CD4-positive, alpha-beta T cell treated with Interleukin-17A for 1 hour (primary cell): ENCODE measurements around the gene LYVE1.
"Not testable (repeated sequence)": the region's sequence is repeated elsewhere in the genome, so short reads cannot be mapped to it uniquely, and the experiment has no call there.

ENCODE experiments used
- DNase-seq: peaks from one replicate; pipeline ENCODE4 v3.0.0-alpha.2; 2020

Gene LYVE1, protein sequence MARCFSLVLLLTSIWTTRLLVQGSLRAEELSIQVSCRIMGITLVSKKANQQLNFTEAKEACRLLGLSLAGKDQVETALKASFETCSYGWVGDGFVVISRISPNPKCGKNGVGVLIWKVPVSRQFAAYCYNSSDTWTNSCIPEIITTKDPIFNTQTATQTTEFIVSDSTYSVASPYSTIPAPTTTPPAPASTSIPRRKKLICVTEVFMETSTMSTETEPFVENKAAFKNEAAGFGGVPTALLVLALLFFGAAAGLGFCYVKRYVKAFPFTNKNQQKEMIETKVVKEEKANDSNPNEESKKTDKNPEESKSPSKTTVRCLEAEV

GRCh38 chr11:10568486-10568941 is at the start of gene LYVE1:
LYVE1 (minus strand) TSS chr11:10568665; CDS start chr11:10568532, 133 bp downstream.
- DNase-seq, result no peak

DNA sequence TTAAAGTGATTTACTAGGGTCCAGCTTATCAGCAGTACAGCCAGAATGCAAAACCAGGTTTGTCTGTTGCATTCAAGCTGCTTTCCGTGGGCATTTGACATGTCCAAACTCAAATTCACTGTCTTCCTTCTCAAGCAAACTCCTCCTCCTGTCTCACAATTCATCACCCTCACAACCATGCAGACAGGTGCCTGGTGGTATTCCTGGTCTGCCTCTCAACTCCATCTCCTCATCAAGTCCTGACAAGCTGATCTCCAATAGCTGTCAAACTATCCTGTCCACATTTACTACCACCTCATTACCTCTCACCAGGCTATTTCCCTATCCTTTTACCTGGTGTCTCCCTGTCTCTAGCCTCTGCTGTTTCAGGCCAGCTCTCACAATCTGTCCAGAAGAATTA is 49.1 kb upstream of the LYVE1 start:
- no peak for DNase-seq

DNA sequence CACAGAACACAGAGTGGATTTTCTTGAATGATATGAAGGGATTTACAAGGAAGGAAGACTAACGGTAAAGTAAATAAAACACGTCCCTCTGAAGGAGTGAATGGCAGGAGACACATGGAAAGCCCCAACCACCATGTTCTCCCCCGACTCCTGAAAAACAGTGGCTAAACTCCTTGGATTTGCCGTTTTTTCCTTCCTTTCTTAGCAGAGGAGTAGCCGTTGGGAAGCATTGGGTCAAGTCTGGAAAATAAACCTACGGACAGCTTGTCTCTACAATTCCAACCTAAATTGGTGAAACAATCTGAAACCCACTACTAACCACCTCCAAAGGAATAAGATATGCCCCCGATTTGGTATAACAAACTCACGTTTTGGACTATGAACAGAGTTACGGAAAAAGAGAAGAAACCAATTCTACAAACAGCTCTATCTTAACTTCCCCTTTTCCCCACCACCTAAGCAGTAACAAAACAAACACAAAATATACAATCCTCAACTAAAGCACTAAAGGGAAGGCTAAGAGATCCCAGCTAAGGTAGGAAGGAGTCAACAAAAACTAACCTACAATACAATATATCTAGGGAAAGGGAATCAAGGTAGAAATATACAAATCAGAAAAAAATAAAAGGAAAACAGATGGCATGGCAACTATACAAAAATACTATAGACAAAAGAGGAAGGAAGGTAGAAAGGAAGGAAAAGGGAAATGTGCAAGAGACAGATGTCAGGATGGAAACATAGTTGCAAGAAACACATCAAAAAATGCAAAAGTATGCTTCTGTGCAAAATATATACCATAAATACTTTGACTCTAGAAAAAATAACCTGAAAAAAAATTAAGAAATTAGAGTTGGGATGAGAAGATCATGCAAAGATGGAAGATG is 43.8 kb upstream of the LYVE1 start:
- no peak for DNase-seq

DNA sequence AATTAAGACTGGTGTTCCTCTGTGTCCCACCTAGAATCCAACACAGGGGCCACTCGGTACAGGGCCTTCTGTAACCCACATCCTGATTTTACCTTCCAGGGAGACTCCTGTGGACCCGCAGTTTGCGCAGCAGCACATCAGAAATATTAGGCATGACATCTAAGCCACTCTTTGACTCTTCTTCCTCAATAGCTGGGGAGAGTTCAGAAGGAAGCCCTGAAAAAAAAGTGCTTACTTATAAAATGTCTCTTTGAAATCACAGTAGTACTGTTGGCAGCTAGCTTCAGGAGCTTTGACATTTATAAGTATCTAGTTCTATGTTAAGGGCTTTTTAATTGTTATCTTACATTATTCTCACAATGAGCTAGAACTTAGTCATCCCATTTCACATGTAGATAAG is 41.2 kb upstream of the LYVE1 start:
- no peak for DNase-seq

DNA sequence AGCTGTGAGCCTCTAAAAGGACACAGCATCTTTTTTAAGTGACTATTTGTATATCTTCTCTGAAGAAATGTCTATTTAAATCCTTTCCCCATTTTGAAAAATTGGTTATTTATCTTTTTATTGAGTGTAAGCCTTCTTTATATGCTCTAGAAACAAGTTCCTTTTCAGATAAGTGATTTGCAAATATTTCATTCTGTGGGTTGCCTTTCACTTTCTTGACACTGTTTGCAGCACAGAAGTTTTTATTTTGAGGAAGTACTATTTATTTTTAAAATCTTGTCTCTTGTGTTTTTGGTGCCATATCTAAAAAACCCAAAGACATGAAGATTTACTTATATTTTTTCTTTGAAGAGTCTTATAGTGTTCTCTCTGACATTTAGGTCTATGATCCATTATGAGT is 40.1 kb upstream of the LYVE1 start:
- no peak for DNase-seq

DNA sequence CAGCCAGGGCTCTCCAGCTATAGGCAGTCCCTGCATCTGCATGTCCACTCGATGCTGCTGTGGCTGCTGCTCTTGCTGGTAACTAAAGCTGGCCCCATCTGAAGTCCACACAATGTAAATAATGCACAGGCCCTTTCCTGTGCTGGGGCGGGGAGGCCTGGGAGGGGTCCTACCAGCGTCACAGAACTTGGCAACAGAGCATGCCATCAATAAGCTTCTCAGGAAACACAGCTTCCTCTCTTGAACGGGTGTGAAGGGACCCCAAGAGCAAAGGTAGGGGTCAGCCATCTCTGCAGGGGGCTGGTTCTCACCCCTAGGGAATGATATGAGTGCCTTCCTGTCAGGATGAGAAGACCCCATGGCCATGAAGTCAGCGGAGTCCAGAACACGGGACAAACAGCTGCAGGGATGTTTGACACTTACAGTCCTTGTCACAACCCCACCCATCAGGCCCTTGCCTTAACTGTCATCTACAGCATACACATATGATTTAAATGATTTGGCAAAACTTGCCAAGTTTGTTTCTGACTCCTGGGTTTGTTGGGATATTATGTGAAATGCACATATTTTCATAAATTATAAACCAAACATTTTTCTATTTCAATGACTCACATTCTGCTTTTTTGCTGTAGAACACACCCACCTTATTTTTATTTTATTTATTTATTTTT is 39.1 kb upstream of the LYVE1 start:
- DNase-seq, result no peak

- DNase-seq, result no peak
Observed at GRCh38 chr11:10606536-10607208, 38.2 kb upstream of the LYVE1 start.

GRCh38 chr11:10605941-10606381 is 37.5 kb upstream of the LYVE1 start:
- no peak for DNase-seq

DNA sequence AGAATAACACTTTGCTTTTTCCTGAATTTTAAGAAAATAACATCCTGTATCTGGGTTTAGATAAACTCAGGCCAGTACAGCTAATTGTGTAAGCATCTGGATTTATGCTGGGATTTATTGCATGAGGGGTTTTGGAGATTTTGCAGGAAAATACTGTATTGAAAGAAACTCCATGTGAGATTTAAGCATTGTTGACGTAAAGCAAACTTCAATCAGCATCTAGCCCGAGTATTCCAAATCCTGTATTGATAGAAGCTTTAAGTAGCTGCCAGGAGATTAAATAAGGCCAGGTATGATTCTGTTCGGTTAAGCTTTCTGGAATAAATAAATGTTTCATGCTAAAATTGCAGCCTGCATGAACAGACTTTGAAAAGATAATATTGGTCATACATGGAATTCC is 36.3 kb upstream of the LYVE1 start:
- no peak for DNase-seq

DNA sequence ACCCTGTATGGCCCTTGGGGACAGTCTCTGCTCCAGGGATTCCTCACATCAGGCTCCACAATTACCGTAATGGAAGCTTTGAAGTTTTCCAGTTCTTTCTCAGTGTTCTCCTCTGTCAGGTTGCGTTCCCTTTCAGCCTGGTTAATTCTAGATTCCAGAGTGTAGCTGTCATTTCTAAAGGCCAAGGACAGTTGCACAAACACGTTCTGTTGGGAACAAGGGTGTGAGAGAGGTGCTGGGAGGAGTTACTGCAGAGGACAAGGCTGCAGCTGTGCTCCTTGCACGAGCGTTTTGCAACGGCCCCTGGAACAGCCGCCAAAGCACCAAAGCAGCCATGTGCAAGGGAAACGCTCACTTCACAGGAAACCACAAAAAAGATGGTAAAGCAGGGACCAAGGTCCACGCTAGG is 35.9 kb upstream of the LYVE1 start:
- no peak for DNase-seq

DNA sequence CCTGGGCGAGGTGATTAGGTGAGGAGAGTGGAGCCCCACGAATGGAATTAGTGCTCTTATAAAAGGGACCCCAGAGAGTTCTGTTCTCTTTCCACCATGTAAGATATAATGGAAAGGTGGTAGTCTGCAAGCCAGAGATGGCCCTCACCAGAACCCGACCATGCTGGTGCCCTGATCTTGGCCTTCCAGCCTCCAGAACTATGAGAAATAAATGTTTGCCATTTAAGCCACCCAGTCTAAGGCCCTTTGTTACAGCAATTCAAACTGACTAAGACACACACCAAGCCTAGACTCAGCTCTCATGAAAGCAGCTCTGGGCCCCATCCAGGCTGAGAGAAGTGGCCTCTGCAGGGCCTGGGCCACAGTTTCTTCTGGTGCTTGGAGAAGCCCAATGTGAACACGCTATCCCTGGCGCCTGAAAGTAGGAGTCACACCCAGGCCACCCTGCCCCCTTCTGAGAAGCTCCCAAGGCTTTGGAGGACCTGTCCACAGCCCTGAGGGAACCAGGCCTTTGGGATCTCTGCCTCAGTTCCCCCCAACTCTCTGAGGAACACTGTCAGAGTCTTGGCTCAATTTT is 35.3 kb upstream of the LYVE1 start:
- DNase-seq, result no peak

- DNase-seq, result no peak
Observed at GRCh38 chr11:10602945-10603344, 34.5 kb upstream of the LYVE1 start.

DNA sequence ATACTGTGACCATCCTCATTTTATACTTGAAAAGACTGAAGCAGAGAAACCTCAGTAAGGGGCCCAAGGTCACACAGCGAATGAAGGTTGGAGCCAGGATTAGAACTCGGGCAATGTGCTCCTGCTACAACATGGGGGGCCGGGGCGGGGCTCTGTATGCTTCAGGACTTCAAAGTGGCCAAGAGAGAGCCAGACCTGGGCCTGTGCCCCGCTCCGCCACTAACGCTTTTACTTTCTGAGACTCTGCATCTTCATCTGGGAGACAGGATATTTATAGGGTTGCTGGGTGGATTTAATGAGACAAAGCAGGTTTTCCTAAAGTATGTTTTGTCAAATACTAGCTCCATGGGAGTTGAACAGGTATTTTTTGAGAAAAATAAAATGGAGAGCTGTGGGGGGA is 33.9 kb upstream of the LYVE1 start:
- no peak for DNase-seq

- DNase-seq, result no peak
Observed at GRCh38 chr11:10601837-10602236, 33.4 kb upstream of the LYVE1 start.

DNA sequence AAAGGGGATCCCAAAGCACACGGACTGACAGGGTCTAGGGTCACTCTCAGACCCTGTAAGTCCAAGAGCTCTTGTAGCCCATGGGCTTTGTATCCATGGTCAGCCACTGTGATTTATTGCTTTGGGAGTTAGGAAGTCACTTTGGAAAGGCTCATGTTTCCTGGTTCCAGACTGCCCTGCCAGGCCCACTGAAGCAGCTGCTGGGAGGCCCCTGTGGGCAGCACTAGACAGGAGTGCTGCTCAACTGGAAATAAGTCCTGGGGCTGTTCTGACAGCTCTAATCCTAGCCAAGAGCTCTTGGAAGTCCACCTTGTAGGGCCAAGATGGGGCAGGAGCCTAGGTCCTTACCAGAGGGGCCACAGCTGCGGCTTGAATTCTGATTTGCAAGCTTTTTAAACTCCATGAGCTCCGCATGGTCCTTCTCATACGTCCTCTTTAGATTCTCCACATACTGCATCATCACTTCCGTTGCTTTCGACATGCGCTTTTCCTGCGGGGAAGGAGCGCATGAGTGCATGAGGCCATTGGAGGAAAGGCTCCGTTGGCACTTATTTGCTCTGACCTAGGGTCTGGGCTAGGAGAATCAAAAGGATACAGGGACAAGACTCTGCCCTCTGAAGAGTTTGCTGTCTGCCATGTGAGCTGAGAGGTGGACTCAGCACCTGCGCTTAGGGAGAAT is 32.2 kb upstream of the LYVE1 start:
- no peak for DNase-seq

DNA sequence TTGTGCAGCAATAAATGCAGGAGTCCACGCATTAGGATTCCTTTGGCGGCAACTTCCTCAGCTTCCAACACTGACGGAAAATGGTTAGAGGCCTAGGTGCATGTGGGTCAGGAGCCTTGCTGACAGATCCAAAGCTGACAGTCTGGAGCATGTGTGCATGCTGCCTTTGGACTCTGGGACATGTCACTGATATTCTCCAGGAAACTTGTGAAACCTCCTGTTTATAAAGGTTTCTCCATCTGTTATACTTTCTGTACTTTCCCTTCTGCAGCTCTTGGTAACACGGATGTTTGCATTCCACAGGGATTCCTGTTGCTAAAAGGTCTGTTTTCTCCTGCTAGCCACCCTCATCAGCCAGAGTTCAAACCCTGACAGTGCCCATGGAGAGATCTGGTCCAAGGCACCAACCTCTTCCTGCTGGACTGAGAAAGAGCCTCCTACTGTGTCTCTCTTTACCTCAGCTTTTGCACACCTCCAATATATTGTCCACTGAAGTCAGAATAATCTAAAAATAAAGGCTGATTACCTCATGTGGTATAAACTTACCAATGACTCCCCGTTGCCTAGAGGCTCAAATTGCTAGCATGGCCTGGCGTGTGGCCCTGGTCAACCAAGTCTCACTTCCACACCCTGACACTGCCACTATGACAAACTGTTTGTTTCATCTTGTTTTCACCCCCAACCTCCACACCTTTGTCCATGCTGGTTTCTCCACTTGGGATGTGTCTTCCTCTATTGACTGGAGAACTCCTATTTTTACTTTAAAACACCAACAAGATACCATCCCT is 31.1 kb upstream of the LYVE1 start:
- DNase-seq, result no peak

DNA sequence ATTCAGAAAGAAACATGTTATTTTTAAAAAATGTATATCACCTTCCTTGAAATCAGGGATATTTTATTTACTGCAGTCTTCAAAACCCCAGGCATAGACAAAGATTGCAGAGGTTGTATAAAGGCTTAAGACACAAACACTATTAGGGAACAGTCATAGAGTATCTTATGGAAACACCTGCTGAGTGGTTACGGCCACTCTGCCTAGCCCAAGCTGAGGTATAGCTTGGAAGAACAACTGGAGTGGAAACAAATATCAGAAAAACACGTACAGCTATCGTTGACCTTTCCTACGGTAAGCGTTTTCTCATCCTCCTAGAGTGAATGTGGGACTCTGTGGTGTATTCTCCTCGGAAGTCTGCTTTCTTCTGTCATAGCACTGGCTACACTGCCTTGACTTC is 30.4 kb upstream of the LYVE1 start:
- no peak for DNase-seq

GRCh38 chr11:10597877-10598351 is 29.4 kb upstream of the LYVE1 start:
- DNase-seq, result no peak

DNA sequence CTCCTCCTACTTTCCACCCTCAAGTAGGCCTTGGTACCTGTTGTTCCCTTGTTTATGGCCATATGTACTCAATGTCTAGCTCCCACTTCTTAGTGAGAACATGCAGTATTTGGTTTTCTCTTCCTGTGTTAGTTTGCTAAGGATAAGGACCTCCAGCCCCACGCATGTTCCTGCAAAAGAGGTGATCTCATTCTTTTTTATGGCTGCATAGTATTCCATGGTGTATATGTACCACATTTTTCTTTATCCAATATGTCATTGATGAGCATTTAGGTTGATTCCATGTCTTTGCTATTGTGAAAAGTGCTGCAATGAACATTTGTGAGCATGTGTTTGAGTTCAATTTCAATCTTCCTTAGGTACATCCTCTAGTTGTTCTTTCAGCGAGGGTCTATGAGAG is 27.4 kb upstream of the LYVE1 start:
- not testable (repeated sequence) for DNase-seq

- DNase-seq, result no peak
Observed at GRCh38 chr11:10594407-10594806, 25.9 kb upstream of the LYVE1 start.

DNA sequence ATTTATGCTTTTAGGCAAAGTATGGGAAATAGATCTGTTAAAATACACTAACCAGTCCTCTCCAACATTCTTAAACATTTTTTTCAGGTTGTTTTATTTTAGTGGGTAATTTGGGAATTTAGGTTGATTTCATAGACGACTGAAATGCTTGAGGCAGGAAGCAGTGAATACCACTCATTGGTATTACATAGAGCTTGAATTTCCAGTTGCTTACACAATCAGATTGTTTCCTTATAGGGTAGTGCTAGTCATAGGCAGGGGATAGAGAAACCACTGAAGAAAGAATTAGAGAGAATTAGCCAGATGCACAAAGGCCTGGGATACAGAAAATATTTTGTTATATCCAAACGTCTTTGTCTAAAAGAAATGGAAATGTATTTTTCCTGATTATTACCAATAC is 23.9 kb upstream of the LYVE1 start:
- DNase-seq, result no peak
